Measurements from ENCODE around the gene BOLL. TPM values are rescaled to one million over a fixed set of nuclear protein-coding genes. Genes with fewer than 3 reads are reported as not detected.

BOLL gene
- total RNA-seq, 4 donors from 2014 or later, result not detected

DNA sequence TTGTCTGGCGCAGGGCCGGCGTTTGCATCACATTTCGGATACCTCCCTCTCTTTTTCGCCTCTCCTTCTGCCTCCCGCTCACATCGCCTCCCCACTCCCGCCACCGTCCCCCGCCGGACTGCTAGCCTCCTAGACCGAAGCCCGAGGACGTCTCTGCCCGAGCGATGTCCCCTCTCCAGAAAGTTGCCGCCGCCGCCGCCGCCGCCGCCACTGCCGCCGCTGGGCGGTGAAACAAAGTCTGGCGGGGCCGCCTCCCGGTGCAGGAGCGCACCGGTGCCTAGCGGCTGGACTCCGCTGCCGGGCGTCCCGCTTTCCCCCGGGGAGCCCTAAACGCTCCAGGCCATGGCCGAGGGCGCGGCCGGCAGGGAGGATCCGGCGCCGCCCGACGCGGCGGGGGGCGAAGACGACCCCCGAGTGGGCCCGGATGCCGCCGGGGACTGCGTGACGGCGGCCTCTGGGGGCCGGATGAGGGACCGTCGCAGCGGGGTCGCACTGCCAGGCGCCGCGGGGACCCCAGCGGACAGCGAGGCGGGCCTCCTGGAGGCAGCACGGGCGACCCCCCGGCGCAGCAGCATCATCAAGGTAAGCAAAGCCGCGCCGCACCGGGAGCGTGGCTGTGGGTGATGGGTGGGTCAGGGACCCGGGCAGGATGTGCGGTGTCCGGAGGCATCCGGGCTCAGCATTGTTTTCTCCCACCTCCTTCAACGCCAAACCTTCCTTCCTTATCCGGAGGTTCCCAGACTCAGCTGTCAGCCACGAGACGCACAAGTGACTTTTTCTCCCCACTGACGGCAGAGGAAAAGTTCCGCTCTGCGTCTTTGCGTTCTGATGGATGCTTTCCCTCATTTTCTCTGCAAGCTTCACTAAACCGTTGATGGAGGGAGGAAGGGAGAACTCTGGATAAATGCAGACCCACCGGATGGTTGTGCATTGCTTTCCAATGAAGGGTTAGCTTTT, 19.9 kb upstream of the BOLL start:
- intact Hi-C loops (cut with DNase I; ENCODE audit: low total_unique reads), result loop anchor here (5.0 kb wide), 2 partner anchors 322 to 492 kb away; no protein-coding TSS in a partner anchor
- Histone ChIP-seq H3K36me3 (no peaks in the 10 kb centered on the region), H3K4me1 (peaks cover 6 to 18% (median 11%) of the 10 kb centered on the region in 4 donors), H3K27ac (peak overlapping the region; percentile 64 to 78 (median 76)), H3K27me3 (peaks cover 30% of the 10 kb centered on the region), H3K4me3 (peak overlapping the region; percentile 32 to 80 (median 62)), H3K9me3 (no peaks in the 10 kb centered on the region)
- WGBS, 2 donors (ENCODE audit: low coverage in 1 of 2), result 2% methylated on average over 37 of the region's 92 CpGs; no CpG with 5 or more reads in 1 of the 2 donors
- TF ChIP-seq EP300 (IDR thresholded peaks at IDR 0.05; ENCODE audit: low read depth), result no peak
- no peak for TF ChIP-seq POLR2AphosphoS5 (IDR thresholded peaks at IDR 0.05)
- no peak for TF ChIP-seq POLR2A (IDR thresholded peaks at IDR 0.05)
- TF ChIP-seq, protein P1, sequence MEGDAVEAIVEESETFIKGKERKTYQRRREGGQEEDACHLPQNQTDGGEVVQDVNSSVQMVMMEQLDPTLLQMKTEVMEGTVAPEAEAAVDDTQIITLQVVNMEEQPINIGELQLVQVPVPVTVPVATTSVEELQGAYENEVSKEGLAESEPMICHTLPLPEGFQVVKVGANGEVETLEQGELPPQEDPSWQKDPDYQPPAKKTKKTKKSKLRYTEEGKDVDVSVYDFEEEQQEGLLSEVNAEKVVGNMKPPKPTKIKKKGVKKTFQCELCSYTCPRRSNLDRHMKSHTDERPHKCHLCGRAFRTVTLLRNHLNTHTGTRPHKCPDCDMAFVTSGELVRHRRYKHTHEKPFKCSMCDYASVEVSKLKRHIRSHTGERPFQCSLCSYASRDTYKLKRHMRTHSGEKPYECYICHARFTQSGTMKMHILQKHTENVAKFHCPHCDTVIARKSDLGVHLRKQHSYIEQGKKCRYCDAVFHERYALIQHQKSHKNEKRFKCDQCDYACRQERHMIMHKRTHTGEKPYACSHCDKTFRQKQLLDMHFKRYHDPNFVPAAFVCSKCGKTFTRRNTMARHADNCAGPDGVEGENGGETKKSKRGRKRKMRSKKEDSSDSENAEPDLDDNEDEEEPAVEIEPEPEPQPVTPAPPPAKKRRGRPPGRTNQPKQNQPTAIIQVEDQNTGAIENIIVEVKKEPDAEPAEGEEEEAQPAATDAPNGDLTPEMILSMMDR (IDR thresholded peaks at IDR 0.05), result peak in 2 of 5 experiments; percentile 10
- in situ Hi-C loops (cut with MboI; ENCODE audit: low pct_ligation_motif_present in 1 of 4, low pct_unique_long_range_greater_than_20kb in 1 of 4, low sequenced_read_pairs in 3 of 4), result loop anchor here (5.0 to 25.0 kb wide), 4 partner anchors 320 to 490 kb away; no protein-coding TSS in a partner anchor
- no peak for DNase-seq

DNA sequence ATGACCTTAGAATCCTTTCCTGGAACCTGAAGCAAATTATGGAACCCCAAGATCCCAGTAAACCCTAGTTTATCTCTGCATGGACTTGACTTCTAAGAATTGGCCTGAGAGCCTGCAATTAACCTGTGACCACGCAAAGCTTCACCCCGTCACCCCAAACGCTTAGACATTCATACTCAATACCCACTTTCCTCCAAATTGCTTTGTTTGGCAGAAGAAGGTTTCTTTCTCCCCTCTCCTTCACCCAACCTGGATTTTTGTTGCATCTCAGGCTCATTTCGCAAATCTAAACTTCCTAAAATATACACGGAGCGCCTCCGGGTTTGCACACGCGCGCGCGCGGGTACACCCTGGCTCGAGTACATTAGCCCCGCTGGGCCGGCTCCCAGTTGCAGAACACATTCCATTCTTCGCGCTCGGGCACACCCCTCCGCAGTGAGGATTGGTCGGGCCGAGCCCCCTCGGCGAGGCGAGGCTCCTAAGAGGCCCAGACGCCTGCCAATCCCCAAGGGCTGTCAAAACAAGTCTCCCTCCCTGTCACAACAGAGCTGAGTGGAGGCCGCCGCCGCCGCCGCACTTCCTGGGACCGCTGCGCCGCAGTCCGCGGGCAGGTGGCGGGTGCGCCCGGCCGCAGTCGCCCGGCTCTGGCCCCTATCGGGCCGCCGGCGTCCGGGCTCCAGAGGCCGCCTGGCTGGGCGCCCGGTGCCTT, 19.1 kb upstream of the BOLL start, which contains the start of gene PLCL1:
TSS of gene PLCL1 (plus strand) at position 545 of the 709 bp plus-strand sequence.
- Histone ChIP-seq H3K27me3 (peaks cover 30% of the 10 kb centered on the region), H3K9me3 (no peaks in the 10 kb centered on the region), H3K4me1 (peaks cover 6 to 18% (median 11%) of the 10 kb centered on the region in 4 donors), H3K4me3 (peak within 1 kb of the TSS; percentile 32 to 80 (median 62)), H3K36me3 (no peaks in the 10 kb centered on the region), H3K27ac (peak within 1 kb of the TSS; percentile 64 to 78 (median 76))
- 1% methylated on average over 46 of the region's 50 CpGs; no CpG with 5 or more reads in 1 of the 2 donors for WGBS, 2 donors (ENCODE audit: low coverage in 1 of 2)
- TF ChIP-seq POLR2A (IDR thresholded peaks at IDR 0.05) (no peak), POLR2AphosphoS5 (IDR thresholded peaks at IDR 0.05) (peak; percentile 35 to 73 (median 53)), EP300 (IDR thresholded peaks at IDR 0.05; ENCODE audit: low read depth) (no peak)
- TF ChIP-seq, protein P1 (IDR thresholded peaks at IDR 0.05), result peak in 1 of 5 experiments; percentile 11
- peak; percentile 90 for DNase-seq
- in situ Hi-C loops (cut with MboI; ENCODE audit: low pct_ligation_motif_present in 1 of 4, low pct_unique_long_range_greater_than_20kb in 1 of 4, low sequenced_read_pairs in 3 of 4), result loop anchor here (5.0 to 25.0 kb wide), 4 partner anchors 321 to 491 kb away; no protein-coding TSS in a partner anchor
- intact Hi-C loops (cut with DNase I; ENCODE audit: low total_unique reads), result loop anchor here (5.0 kb wide), 2 partner anchors 323 to 493 kb away; no protein-coding TSS in a partner anchor

DNA sequence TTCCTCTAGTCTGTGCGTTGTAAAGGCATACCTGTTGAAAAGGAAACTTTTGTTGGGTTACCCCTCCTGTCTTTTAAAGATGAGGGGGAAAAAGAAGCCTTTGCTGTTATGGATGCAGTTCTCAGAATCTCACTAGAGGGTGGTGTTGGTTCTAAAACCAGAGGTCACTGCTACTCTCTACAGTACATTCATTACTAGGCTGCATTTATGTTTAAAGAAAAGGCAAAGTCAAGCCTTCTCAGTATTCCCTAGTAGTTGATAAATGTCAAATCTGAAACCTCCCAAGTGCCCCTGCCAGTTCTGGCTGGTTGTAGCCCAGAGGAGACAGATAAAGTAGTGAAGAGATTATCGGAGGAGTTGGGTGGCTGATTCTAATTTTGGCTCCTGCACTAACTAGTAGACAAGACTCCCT, 17.9 kb upstream of the BOLL start:
- DNase-seq, result no peak

More for the DNA sequence above, 17.9 kb upstream of the BOLL start:
- intact Hi-C loops (cut with DNase I; ENCODE audit: low total_unique reads) (loop anchor here (5.0 kb wide), 2 partner anchors 324 to 494 kb away; no protein-coding TSS in a partner anchor), in situ Hi-C loops (cut with MboI; ENCODE audit: low pct_ligation_motif_present in 1 of 4, low pct_unique_long_range_greater_than_20kb in 1 of 4, low sequenced_read_pairs in 3 of 4) (loop anchor here (5.0 to 25.0 kb wide), 4 partner anchors 322 to 492 kb away; no protein-coding TSS in a partner anchor)
- Histone ChIP-seq H3K4me1 (peaks cover 6 to 18% (median 11%) of the 10 kb centered on the region in 4 donors), H3K4me3 (no peak overlapping the region), H3K36me3 (no peaks in the 10 kb centered on the region), H3K9me3 (no peaks in the 10 kb centered on the region), H3K27ac (no peak overlapping the region), H3K27me3 (peaks cover 26% of the 10 kb centered on the region)
- TF ChIP-seq POLR2AphosphoS5 (IDR thresholded peaks at IDR 0.05), result no peak
- TF ChIP-seq, protein P1 (IDR thresholded peaks at IDR 0.05), result peak; percentile 59 to 74 (median 69)
- WGBS, 2 donors (ENCODE audit: low coverage in 1 of 2), result 16% methylated on average over 2 of the region's 2 CpGs; no CpG with 5 or more reads in 1 of the 2 donors

All from transverse colon (tissue), 4 donors.